Measurements from ENCODE around the gene DLGAP4.

Gene DLGAP4

DNA sequence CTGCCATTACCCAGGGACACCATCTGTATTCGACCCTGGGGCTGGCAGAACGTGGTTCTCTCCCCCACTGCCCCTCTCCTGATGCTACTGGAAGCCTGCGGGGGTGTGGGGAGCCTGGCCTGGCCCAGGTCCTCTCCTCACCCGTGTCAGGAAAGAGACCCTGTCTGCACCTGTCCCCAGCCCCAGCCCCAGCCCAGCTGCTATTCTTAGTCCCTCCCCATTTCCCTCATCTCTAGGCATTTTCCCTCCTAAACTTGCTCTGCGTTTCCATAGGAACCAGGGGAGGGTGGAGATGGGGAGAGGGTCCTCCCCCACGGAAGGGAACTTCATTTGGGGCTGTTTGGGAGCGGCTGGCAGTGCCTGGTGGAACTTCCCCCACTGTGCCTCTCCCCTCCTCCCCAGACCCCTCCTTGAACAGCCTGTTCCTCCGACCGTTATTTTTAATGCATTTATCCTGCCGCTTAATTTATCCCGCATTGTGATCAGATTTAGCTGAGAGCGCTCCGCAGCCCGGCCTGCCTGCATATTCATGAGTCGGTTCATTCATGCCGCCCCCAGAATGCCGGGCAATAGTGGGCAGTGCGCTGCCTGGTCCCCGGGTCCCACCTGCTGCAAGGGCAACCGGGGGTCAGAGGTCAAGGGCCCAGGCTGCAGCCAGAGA lies 31.8 kb upstream of the DLGAP4 start:
- DNase-seq (ENCODE audit: low spot score): no peak

DNA sequence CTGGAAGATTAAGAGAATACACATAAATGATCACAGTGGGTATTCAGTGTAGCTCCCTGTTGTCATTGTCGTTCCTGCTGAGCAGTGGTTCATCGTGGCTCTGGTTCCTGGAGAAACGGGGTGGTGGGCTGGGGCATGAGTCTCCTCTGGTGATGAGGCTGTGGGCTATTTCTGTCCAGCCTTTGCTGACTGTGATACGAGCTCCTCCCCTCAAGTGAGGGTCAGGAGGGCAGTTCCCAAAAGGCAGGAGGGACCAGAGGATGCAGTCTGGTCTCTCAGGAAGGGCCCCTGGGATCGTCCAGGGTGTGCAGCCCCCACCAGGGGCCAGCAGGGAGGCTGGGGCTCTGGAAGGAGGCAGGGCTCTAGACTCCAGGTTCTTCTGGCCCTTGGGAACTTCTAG lies 31.1 kb upstream of the DLGAP4 start:
- no peak for DNase-seq (ENCODE audit: low spot score)

DNA sequence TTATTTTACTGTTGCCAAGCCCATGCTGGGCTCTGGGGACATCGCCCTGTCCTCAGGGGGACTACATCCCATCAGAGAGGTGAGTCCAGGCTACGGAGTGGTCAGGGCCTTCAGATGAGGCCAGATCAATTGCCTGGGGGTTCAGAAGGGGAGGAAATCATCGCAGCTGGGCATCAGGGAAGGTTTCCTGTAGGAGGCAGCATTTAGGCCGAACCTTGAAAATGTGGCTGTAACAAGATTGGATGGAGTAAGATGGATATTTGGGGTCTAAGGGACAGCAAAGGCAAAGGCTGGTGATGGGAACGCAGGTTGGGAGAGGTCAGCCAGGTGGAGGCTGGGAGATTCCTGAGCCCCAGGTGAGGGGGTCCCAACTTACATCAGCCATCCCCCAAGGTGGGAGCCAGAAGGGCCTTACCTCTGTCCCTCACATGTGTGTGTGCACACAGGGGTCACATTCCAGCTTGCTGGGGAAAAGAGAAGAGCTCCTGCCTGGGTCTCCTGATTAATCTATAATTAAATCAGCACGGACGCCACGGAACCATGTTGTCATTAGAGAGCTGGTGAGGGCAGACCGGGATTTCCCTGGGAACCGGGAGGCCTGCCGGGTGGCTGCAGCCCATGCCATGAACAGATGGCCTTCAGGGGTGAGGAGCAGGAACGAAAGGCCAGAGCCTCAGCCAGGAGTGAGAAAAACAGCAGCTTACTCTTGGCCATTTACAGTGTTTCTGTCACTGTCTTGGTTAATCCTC lies 30.5 kb upstream of the DLGAP4 start:
- DNase-seq (ENCODE audit: low spot score): no peak

DNA sequence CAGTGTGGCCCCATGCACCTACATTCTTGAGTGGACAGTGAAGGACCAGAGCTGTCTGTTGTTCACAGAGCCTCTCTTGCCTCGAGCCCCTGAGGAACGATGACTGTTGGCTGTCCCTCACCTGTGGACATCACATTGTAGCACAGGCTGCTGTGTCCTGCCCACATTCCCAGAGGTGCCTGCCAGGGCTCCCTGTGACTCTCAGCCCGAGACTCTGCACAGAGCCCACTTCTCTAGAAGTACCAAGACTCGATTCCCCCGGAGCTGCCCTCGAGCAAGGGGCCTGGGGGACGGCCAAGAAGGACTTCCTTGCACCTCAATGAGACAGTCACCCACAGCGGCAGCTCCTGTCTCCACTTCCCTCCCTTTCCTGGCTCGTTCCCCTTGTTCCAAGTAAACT lies 28.6 kb upstream of the DLGAP4 start:
- no peak for DNase-seq (ENCODE audit: low spot score)

DNA sequence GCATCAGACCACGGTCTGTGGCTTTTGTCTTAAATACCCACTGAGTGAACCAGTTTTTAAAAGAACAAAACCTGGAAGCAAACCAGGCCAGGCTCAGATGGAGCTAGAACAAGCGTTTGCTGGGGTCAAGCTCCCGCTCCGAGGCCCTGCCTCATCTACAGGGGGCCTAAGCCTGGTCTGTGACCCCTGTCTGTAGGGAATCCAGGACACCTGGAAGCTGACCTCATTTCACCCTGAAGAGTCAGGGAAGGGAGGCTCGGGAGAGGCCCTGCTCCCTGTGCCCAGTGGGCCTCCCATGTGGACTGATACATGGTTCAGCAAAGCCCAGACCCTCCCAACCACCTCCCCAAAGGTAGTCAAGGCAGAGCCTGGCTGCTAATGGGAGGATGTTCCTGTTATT lies 26.8 kb upstream of the DLGAP4 start:
- no peak for DNase-seq (ENCODE audit: low spot score)

DNA sequence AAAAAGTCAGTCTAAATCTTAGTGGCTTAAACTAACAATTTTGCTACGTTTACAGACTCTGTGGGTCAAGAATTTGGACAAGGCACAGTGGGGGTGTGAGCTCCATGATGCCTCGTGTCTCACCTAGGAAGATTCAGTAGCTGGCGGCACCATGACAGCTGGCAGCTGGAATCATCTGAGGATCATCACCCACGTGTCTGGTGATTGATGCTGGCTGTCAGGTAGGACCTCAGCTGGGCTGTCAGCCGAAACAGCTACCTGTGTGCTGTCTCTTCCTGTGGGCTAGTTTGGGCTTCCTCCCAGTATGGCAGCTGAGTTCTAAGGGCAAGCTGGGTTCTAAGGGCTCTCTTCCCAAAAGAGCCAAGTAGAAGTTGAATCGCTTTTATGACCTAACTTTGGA lies 26.4 kb upstream of the DLGAP4 start:
- no peak for DNase-seq (ENCODE audit: low spot score)

DNA sequence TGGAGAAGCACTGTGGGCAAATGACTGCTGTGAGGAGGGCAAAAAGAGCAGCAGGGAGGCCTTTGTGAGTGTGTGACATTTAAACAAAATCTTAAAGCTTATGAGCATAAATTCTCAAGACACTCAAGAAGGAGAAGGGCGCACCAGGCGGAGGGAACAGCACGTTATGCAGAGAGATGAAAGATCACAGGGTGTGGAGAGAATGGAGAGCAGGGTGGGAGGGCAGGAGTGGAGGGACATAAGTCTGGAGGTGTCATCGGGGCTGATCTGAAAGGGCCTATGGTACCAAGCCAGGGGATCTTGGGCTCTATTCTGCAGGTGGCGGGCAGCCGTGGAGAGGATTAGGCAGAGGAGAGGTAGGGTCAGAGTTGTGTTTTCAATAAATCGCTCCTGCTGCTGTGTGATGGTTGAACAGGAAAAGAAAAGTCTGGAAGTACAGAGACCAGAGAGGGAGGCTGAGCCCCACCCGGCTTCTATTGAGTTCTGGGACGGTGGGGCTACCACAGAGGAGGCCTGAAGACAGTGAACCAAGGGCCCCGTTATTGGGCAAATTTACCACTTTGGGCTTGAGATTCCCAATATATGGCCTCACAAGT lies 24.3 kb upstream of the DLGAP4 start:
- no peak for DNase-seq (ENCODE audit: low spot score)

DNA sequence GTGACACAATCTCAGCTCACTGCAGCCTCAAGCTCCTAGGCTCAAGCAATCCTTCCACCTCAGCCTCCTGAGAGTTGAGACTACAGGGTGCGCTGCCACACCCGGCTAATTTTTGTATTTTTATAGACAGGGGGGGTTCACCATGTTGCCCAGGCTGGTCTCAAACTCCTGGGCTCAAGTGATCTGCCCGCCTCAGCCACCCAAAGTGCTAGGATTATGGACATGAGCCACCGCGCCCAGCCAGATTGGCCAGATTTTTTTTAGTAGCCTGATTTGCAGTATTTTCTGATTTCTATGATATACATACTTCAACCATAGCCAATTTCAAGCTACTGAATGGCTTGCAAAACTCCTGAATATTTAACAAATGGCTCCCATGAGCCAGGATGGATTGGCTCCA lies 21.4 kb upstream of the DLGAP4 start:
- no peak for DNase-seq (ENCODE audit: low spot score)

DNA sequence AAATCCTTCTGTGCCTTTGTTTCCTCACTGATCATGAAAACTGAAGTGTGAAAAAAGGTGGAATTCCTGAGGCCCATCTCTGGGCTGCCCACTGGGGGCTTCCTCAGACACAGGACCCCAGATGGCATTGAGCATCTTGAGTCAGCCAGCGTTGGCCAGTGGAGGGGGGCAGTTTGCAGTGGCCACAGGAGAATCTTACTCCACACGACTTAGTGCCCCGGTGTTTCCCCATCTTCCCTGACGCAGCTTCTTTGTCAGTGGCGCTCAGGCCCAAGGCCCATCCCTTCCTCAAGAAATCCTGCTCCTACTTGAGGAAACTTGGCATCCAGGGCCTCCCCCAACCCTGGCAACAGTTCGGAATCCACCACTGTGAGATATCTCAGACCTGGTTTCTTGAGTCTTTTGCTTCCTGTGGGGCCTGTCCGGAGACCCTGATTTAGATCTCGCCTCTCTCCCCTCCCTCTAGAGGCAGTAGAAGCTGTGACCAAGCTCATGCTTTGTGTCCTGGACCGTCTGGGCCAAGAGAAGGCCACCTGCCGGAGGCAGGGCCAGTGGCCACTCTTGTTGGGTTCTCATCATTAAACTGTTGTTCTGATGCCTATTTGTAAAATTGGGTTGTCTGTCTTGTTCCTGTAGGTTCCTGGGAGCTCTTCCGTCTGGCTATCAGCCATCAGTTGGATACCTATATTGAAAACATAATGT lies 20.2 kb upstream of the DLGAP4 start:
- DNase-seq (ENCODE audit: low spot score): no peak

DNA sequence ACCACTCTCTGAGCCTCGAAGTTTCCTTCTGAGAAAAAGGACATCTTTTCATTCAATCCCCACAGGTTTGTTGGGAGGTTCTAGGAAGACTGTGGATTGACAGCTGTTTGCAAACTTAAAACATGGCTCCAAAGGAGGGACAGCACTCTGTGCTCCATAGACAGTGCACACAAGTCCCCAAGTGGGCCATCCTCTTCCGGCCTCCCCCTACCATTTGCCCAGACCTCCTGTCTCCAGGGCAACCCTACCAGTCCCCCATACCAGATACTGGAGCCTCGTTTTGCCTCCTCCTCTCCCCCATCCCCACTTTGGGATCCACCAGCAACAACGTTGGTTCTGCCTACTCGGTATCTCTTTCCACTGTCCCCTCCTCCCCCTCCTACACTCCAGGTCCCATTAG lies 8.5 kb upstream of the DLGAP4 start:
- no peak for DNase-seq (ENCODE audit: low spot score)

DNA sequence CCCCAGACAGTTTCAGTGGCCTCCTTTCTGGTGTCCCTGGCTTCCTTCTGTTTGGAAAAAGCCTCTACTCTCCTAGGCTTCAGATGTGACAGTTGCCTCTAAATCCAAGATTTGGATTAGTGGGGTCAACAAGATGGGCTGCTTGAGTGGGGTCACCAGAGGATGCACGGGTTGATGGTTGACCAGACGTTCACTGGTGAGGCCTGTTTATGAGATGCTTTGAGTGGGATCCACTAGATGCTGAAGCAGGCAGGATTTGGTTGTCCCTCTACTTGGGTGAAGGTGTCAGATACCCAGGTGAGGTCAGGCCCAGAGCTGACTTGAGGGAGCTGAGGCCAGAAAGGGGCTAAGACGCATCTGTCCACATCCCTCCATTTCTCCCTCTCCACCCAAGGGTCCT lies 8.1 kb upstream of the DLGAP4 start:
- DNase-seq (ENCODE audit: low spot score): no peak

DNA sequence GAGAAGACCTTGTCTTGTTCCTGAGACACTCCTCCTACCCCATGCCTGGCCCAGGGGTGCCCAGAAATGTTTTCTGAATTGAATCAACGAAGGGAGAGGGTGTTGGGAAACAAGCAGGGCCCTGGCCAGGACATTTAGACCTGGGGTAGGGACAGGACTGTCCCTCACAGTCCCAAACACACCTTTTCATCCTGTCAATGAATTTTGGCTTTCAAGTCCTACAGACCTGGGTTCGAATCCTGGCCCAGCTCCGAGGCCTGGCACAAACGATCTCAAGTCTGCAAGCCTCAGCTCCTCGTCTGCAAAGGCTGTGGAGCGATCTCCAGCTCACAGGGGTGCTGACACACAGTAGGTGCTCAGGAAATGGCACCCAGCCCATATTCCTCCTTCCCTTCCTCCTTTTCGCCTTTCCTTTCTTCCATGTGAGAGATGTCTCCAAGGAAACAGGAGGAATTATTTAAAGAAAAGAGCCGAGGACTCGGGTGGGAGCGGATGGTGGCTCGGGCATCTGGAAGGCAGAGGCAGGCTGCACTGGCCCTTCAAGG lies 7.3 kb upstream of the DLGAP4 start:
- DNase-seq (ENCODE audit: low spot score): no peak

DNA sequence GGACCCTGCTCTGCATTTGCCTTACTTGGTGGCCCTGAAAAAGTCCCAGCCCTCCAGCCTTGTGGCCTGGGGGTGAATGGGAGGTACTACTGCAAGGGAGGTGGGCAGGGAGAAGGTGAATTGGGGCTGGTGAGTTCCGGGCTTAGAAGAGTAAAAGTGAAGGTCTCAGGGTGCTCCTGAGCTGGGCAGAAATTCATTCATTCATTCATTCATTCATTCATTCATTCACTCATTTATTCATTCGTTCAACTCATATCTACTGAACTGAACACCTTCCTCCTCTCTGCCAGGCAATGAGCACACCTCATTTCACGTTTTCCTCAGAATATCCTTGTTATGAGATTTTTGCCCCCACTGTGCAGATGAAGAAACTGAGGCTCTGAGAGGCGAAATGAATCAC lies 6.7 kb upstream of the DLGAP4 start:
- no peak for DNase-seq (ENCODE audit: low spot score)

DNA sequence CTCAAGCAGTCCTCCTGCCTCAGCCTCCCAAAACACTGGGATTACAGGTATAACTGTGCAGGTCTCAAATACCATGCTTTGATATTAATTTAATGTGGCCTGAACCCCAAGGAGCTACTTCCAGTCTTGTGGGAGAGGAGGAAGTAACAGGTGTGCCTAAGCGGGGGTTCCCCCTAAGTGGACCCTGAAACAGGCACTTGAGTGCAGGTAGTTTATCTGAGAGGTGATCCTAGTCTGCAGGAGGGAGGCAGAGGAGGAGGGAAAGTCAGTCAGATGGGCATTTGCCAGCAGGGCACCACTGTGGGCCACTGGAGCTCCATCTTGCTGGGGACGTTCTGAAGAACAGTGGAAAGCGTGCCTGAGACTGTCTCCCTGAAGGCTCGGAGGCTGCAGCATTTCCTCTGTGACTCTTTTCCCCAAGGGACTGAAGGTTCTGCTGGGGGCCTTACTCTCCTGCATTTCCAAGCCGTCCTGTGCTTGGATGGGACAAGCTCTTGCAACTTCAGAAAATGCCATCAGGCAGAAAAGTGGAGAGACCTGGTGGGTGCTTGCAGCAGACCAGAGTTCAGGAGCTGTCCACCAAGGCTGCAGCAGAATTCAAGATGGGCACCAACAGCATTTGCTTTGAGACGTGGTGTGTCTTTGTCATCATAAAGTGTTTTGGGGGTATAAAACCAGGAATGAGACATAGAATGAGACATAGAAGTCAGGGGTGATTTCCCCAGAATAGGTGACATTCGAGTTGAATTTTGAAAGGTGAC lies 4.6 kb upstream of the DLGAP4 start:
- no peak for DNase-seq (ENCODE audit: low spot score)

DNA sequence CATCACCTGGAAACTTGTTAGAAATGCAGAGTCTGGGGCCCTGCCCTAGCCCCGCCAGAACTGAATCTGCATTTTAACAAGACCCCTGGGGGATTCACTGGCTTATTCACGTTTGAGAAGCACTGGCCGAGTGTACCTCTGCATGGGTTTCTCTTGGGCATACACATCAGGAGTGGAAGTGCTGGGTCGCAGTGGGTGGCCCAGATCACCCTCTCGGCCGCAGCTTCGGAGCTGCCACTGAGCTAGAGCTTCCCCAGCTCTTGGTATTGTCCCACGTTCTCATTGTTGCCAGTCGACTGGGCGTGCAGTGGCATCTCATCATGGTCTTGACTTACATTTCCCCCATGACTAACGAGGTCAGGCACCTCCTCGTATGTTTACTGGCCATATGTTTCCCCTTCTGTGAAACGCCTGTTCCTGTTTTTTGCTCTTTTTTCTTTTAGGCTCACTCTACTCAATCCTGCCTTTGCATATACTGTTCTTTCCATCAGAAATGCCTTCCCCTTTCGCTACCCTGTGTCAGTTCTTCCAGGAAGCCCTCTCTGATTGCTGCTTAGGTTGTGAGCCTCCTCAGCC lies 3.0 kb upstream of the DLGAP4 start:
- no peak for DNase-seq (ENCODE audit: low spot score)

DNA sequence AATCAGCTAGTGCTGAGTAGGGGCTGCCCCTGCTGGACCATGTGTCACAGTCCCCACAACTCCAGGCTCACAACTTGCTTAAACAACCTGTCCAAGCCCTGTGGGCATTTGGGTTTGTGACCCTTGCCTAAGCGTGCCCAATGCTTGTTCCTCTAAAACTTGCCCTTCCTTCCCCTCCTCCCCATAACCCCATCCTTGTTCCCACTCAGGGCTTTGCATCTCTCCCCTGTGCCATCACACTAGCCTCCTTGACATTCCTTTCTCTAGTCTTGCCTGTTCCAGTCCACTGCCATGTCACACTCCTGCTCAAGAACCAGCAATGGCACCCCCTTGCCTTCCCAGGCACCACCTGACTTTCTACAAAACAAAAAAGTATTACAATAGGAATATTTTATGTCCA lies 2.3 kb upstream of the DLGAP4 start:
- DNase-seq (ENCODE audit: low spot score): no peak

DNA sequence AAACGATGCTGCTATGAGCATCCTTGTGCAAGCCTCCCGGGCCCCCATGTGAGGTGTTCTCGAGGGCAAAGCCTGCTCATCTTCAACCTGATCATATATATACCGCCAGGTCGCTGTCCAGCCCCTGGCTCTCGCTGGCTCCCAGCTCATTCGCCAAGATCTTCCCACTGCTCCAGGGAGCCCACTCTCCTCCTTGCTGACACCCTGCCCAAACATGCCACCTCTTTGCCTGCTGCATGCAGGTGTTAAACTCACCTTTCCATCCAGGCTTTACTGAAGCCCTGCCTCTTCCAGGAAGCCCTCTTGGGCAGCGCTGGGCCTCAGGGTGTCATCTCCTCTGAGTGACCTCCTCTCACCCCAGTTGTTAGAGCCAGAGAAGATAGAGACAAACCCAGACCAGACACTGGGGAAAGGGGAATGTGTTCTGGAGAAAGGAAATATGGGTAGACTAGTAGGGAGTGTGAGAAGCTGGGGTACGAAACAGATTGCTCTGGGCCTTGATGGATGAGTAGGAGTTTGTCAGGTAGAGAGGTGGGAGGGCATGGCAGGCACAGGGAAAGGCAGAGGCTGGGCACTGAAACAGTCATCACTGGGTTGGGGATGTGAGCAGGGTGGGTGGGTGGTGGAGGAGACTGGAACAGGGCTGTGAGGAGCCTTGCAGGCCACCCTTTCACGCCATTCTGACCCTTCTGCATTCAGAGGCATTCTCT lies 1.2 kb upstream of the DLGAP4 start:
- DNase-seq (ENCODE audit: low spot score): no peak

DNA sequence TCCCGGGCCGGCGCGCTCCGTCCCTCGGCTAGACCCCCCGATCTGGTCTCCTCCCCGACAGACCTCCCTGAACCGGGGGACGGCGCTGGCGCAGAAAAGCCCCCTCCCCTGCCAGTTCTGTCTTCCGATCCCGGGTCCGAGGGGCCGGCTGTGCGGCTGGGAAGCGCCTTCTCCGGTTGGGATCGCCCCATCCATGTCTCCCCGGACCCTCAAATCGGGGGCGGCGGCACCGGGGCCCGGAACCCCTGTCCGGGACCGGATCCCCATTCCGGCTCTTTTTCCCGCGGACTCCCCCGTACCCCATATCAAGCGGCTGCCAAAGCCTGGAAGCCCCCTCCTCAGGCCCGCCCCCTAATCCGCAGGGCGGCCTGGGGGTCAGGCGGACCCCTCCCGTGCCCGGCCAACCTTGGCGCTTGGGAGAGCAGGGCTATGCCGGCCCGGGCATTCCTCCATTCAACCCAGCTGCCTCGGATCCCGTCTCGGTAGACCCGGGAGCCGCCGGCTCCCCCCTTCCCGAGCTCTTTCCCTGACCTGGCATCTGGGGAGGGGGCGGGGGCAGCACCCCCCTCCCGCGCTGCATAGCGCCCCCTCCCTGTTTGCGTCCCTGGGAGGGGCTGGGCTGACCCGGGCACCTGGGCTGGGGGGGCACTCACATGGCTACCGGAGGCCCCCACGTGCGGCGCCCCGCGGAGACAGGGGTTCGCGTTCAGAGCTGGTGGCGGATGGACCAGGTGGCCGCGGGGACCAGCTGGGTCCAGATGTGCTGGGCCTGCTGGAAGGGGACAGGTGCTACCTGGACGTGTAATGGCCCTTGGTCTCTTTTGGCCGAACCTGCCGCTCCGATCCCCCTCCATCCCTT lies 643 bp downstream of the DLGAP4 start:
- no peak for DNase-seq (ENCODE audit: low spot score)

DNA sequence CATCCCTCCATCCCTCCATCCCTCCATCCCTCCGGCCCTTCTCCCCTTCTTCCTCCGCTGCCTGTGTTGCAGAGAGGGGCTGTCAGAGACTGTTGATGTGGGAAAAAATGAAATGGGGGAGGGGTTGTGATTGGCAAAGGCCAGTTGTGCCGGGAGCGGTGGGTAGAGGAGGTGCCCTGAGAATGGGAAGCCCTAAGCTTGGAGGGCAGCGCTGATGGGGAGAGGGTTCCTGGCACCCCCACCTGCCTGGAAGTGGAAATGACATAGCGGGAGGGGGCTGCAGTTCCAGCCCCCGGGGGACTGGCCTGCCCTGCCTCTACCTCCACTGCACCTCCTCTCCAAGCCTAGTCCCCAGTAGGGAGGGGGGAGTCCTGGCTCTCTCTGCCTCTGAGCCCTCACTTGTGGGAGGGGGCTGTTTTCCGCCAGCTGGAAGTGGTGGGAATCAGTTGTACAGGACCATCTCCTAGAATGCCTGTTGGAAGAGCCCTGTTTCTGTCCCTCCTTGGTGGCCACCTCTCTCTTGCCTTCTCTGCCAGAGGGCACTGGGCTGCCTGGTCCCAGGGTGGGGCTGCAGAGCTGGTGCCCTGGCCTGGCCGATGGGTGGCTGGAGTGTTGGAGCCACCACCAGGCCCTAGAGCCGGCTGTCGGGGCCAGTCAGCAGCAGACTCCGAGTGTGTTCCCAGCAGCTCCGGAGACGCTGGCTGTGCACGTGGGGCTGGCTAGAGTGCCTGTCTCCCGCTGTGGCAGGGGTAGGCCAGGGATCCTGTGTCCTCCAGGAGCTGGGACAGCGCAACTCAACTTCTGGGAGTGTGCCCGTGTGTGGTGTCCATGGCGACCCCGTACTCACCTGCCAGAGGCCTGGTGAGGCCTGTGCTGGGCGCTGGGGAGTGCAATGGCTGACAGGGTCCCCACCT lies 1.5 kb downstream of the DLGAP4 start:
- DNase-seq (ENCODE audit: low spot score): no peak

All from HuH-7 (cell line).